MG63 (cell line): ENCODE results near the gene DHX8. TPM values are rescaled to one million over a fixed set of nuclear protein-coding genes. Genes with fewer than 3 reads are reported as not detected.
A peak's percentile ranks its signal among the peaks of the same experiment; 100 is the strongest.
"Not testable (repeated sequence)": the region's sequence is repeated elsewhere in the genome, so short reads cannot be mapped to it uniquely, and the experiment has no call there.

Source experiments
- DNase-seq: peaks from one replicate; pipeline ENCODE4 v3.0.0-alpha.2; 2020
- H3K27me3 ChIP-seq: fragments of 250-450 bp; sonication (Bioruptor Pico); 2 replicates; pipeline ENCODE4 v1.5.1; 2020; ENCODE audit warnings: mild to moderate bottlenecking, moderate library complexity
- H3K36me3 ChIP-seq: fragments of 250-450 bp; sonication (Bioruptor Pico); 2 replicates; pipeline ENCODE4 v1.5.1; 2020; ENCODE audit warnings: mild to moderate bottlenecking, moderate library complexity
- H3K4me3 ChIP-seq: fragments of 250-450 bp; sonication (Bioruptor Pico); 2 replicates; pipeline ENCODE4 v1.5.1; 2020; ENCODE audit warnings: mild to moderate bottlenecking, moderate library complexity
- H3K9me3 ChIP-seq: fragments of 250-450 bp; sonication (Bioruptor Pico); 2 replicates; pipeline ENCODE4 v1.5.1; 2020; ENCODE audit warnings: mild to moderate bottlenecking, moderate library complexity
- total RNA-seq: library from RNA; depleted of rRNA; stranded (reverse); fragments of >200 nt; shearing (Covaris generic); gene quantifications from 2 replicates; pipeline ENCODE4 v1.2.3, GENCODE V29; 2014; ENCODE audit warnings: low replicate concordance

The DHX8 gene
- total RNA-seq, 1 experiment from 2014 or later = 40.1 TPM

DNA sequence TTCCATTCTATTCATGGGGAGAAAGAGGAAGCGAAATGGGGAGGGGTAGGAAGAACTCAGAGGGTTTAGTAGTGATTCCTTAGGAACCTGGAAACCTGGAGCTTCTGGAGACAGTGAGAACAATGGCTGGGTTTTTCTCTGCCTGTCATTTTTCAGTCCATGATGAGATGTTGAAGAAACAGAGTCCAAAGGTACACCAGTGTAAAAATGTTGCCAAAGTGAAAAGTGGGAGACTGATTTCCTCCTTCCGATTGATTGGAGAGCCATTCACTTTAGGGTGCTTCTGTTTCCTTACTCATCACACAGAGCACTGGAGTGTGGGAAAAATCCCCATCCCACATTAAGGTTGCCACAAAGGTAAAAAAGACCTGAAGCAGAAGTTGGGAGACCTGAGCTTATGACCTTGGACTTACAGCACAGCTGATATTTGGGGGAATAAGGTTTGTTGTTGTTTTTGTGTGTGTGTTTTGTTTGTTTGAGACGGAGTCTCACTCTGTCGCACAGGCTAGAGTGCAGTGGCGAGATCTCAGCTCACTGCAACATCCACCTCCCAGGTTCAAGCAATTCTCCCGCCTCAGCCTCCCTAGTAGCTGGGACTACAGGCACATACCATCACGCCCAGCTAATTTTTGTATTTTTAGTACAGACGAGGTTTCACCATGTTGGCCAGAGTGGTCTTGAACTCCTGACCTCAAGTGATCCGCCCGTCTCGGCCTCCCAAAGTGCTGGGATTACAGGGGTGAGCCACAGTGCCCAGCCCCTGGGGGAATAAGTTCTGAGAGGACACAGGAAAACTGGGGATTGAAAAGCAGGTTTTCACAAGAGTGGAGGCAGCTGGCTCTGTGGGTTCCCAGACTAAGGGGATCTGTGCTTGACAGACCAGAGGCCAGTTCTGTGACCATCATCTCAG, 1.4 kb upstream of the DHX8 start:
- no peak for DNase-seq
- no peaks in the 10 kb centered on the region for H3K36me3 ChIP-seq
- H3K4me3 ChIP-seq = no peak overlapping the region
- no peaks in the 10 kb centered on the region for H3K9me3 ChIP-seq
- no peaks in the 10 kb centered on the region for H3K27me3 ChIP-seq

GRCh38 chr17:43490621-43491020, 6.8 kb downstream of the DHX8 start:
- peaks cover 58% of the 10 kb centered on the region for H3K36me3 ChIP-seq
- no peak for DNase-seq

DNA sequence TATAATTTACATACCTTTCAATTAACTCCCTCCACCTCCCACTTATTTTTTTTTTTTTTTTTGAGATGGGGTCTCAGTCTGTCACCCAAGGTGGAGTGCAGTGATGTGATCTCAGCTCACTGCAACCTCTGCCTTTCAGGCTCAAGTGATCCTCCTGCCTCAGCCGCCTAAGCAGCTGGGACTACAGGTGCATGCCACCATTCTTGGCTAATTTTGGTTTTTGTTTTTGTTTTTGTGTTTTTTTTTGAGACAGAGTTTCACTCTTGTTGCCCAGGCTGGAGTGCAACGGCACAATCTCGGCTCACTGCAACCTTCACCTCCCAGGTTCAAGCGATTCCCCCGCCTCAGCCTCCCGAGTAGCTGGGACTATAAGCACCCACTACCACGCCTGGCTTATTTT, 25.7 kb downstream of the DHX8 start:
- H3K36me3 ChIP-seq = peaks cover 74% of the 10 kb centered on the region
- not testable (repeated sequence) for DNase-seq, H3K9me3 ChIP-seq, H3K4me3 ChIP-seq, H3K27me3 ChIP-seq

More at GRCh38 chr17:43490621-43491020, 6.8 kb downstream of the DHX8 start:
- H3K4me3 ChIP-seq = no peak overlapping the region
- no peaks in the 10 kb centered on the region for H3K9me3 ChIP-seq
- no peaks in the 10 kb centered on the region for H3K27me3 ChIP-seq

- H3K4me3 ChIP-seq, DNase-seq, H3K9me3 ChIP-seq, H3K27me3 ChIP-seq: not testable (repeated sequence)
- H3K36me3 ChIP-seq = peaks cover 74% of the 10 kb centered on the region
Measured at GRCh38 chr17:43511199-43511598, 27.4 kb downstream of the DHX8 start.

DNA sequence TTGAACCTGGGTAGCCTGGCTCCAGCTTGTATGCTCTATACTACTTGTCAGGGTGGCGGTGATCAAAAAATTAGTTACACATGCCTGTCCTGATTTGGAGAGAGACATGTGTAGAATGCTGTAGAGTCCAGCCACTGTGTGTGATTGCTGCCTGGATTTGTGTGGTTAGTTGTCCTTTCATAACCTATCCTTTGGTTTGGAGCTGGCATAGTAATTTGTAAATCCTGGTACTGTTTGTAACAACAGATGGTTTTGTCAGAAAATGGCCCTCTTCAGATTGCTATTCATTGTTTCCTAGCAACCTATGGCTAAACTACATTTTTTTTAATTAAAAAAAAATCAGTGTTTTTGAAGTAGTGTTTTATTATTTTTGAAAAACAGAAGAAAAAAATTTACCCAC, 31.9 kb downstream of the DHX8 start:
- H3K4me3 ChIP-seq = no peak overlapping the region
- peaks cover 77% of the 10 kb centered on the region for H3K36me3 ChIP-seq
- no peaks in the 10 kb centered on the region for H3K27me3 ChIP-seq
- H3K9me3 ChIP-seq = no peaks in the 10 kb centered on the region
- DNase-seq = no peak

DNA sequence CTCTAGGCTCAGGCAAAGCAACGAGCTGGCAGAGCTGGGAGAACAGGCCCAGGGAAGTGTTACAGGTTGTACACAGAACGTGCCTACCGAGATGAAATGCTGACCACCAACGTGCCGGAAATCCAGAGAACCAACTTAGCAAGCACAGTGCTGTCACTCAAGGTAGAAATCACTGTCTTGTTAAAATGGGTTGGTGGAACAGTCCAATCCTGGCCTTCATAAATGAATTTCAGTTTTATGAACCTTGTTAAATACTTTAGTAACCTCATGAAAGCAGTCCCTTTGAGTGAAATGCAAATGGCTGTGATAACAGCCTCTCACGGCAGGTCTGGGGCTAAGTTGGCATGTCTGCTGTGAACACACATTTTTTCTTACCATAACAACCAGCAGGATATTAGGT, 33.4 kb downstream of the DHX8 start:
- no peaks in the 10 kb centered on the region for H3K9me3 ChIP-seq
- H3K36me3 ChIP-seq = peaks cover 83% of the 10 kb centered on the region
- no peak overlapping the region for H3K4me3 ChIP-seq
- no peaks in the 10 kb centered on the region for H3K27me3 ChIP-seq
- no peak for DNase-seq

GRCh38 chr17:43517615-43518386, 34.0 kb downstream of the DHX8 start:
- Histone ChIP-seq H3K36me3 (peaks cover 82% of the 10 kb centered on the region), H3K4me3 (no peak overlapping the region), H3K27me3 (no peaks in the 10 kb centered on the region), H3K9me3 (no peaks in the 10 kb centered on the region)
- peak; percentile 64 for DNase-seq

- peaks cover 85% of the 10 kb centered on the region for H3K36me3 ChIP-seq
- no peaks in the 10 kb centered on the region for H3K9me3 ChIP-seq
- no peak overlapping the region for H3K4me3 ChIP-seq
- no peaks in the 10 kb centered on the region for H3K27me3 ChIP-seq
- DNase-seq = no peak
Measured at GRCh38 chr17:43521389-43521788, 37.6 kb downstream of the DHX8 start.

DNA sequence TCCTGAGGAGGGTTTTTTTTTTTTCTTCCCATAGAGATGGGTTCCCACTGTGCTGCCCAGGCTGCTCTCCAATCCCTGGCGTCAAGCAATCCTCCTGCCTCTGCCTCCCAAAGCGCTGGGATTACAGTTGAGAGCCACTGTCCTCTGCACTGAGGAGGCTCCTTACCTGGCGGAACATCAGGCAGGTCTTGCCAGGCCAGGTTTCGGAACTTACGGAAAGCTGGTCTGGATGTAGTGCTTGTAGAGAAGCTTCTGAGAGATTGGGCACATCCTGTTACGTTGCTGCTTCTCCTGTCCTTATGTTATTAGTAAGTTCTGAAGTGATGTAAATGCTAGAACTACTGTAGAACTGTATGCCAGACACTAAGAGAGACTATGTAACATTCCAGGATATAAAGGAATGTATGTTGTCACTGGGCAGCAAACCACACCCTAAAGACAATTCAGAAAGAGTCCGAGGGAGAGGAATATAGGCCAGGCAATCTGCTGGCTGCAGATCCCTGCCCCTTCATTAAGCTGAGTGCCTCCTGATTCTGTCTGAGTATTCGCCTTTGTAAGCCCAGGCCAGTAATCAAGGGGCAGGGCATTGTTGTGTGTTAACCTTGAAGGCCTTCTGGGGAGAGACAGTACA, 41.3 kb downstream of the DHX8 start:
- Histone ChIP-seq H3K4me3 (no peak overlapping the region), H3K27me3 (no peaks in the 10 kb centered on the region), H3K9me3 (no peaks in the 10 kb centered on the region), H3K36me3 (peaks cover 62% of the 10 kb centered on the region)
- DNase-seq = no peak

DNA sequence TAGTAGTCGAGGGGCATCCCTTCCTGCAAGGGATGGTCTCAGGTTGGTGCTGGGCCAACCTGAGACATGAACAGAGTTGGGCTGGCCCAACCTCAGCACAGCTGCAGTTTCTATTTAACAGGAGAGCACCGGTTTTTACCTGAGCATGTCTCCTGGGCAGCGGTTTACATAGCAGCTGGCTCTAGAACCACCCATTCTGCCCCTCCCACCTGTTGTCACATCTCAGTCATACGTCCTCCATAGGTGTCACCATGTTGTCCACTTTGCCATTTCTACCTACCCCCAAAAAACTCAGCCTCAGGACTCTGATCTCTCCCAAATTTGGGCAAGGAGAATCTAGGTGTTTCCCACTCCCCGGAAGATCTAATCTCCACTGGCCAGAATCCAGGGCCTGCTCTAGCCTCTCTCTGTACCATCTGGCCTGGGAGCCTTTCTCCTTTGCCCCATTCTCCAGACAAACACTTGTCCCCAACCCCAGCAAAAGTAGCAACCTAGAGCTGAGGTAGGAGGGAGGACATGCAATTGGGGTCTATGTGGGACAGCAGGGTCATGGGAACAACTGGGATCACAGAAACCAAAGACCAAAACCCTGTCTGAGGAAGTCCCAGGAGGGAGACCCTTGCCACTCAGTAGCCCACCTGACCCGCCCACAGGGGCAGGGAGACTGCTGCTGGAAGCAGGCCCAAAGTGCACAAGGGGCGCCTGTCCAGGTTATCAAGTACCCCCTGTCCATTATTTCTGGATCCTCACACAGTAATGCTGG, 43.3 kb downstream of the DHX8 start:
- no peak overlapping the region for H3K4me3 ChIP-seq
- H3K9me3 ChIP-seq = no peaks in the 10 kb centered on the region
- DNase-seq = no peak
- peaks cover 45% of the 10 kb centered on the region for H3K36me3 ChIP-seq
- H3K27me3 ChIP-seq = no peaks in the 10 kb centered on the region

DNA sequence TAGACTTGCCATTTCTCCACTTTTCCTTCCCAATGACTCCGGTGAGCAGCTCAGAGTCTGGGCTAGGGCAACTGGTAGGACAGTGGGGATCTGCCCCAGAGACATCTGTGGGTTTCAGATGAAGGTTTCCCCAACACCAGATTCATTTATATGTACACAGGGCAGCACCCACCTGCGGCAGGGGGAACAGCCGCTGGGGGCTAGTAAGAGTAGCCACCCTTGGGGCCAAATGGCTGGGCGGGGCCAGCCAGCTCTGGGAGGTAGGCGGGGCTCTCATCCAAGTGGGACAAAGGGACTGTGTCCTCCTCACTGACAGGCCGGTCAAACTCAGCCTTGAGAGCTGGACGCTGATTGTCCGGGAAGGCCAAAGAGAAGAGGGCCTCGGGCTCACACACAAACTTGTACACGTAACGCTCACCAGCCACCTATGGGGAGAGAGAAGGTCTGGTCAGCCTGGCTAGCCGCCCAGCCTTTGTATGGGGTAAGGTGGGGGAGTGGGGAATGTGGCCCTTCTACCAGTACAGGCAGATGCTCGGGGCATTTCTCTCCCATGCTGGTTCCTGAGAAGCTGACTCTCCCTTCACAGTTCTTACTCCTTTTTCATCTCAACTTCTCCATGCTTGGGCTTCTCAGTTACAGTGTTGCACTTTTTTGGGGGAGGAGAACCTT, 44.7 kb downstream of the DHX8 start:
- no peak for DNase-seq
- Histone ChIP-seq H3K9me3 (no peaks in the 10 kb centered on the region), H3K27me3 (no peaks in the 10 kb centered on the region), H3K4me3 (no peak overlapping the region), H3K36me3 (peaks cover 37% of the 10 kb centered on the region)

DNA sequence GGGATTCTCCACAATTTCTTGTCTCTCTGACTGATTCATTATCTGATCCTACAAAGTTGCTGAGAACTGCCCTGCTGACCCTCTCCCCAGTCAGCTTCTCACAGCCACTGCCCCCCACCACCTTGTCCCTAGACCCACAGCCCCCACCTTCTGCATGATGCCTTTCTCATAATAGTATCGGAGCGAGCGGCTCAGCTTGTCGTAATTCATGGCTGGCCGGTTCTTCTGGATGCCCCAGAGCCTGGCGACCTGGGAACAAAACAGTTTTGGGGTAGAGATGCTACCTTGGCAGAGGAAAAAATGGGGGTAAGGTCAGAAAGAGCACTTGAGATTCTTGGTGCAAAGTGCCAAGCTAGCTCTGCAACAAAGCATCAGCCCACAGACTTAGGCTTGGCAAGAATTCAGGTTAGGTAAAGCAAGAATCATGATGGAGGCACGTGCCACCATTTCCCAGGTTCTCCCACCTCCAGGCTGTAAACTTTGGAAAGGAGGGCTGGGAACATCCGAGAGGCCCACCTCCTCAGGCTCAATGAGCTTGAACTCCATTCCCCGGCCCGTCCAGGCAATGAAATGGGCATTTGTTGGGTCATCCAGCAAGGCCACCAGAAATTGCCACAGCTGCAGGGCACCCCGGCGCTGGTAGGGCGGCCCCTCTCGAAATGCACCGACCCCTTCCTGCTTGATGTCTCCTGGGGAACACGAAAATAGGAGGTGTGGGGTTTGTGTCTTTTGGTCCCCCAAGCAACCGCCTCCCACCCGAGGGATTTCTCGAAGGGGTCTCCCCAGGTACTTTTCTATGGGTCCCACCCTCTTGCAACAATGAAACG, 45.4 kb downstream of the DHX8 start:
- Histone ChIP-seq H3K9me3 (no peaks in the 10 kb centered on the region), H3K4me3 (no peak overlapping the region), H3K27me3 (no peaks in the 10 kb centered on the region), H3K36me3 (peaks cover 30% of the 10 kb centered on the region)
- no peak for DNase-seq

DNA sequence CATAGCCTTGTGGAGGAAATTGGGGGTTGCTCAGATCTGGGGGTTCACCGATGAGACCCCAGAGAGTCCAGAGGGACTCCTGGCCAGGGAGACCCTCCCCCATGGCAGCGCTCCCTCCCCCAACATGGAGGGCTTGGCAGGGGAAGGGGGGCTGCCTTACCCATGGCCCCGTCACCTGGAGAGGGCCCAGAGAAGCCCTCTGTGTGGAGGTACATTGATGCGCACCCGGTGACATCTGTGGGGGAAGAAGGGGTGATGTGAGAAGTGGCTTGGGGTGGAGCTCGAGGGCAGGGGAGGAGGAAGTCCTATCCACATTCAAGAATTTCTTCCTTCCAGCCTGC, 46.1 kb downstream of the DHX8 start:
- no peak overlapping the region for H3K4me3 ChIP-seq
- DNase-seq = no peak

GRCh38 chr17:43530288-43531081, 46.7 kb downstream of the DHX8 start:
- Histone ChIP-seq H3K9me3 (no peaks in the 10 kb centered on the region), H3K4me3 (no peak overlapping the region), H3K27me3 (no peaks in the 10 kb centered on the region), H3K36me3 (peaks cover 17% of the 10 kb centered on the region)
- no peak for DNase-seq

More for the DNA sequence above, 46.1 kb downstream of the DHX8 start:
- Histone ChIP-seq H3K27me3 (no peaks in the 10 kb centered on the region), H3K9me3 (no peaks in the 10 kb centered on the region), H3K36me3 (peaks cover 22% of the 10 kb centered on the region)

DNA sequence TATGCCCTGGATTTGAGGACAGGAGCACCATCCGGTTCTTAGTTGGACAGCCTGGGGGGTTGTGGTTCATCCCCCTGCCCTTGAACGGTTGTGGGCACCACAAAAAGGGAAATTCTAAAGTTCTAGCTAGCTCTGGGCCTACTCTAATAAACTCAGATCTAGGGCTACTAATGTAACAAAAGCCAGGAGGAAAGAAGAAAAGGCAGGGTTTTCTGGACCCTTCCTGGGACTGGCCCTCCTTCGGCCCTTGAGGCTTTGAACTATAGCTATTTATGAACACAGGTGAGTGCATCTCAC, 47.3 kb downstream of the DHX8 start:
- H3K27me3 ChIP-seq = no peaks in the 10 kb centered on the region
- no peak for DNase-seq
- peaks cover 11% of the 10 kb centered on the region for H3K36me3 ChIP-seq
- H3K9me3 ChIP-seq = no peaks in the 10 kb centered on the region
- no peak overlapping the region for H3K4me3 ChIP-seq
